GM19452 (cell line): ENCODE data around the gene DMXL1.

Experiments used
- ATAC-seq: cut with Tn5 transposase; IDR thresholded peaks from one replicate; pipeline ENCODE4 v1.9.1; 2021; ENCODE audit not compliant: unreplicated experiment

The DMXL1 gene

GRCh38 chr5:119264186-119264585 is 193.3 kb downstream of the DMXL1 start:
- ATAC-seq, result no peak

GRCh38 chr5:119267958-119268386 is 197.1 kb downstream of the DMXL1 start:
- peak; percentile 78 for ATAC-seq

GRCh38 chr5:119268387-119269060 is 197.6 kb downstream of the DMXL1 start:
- peak; percentile 81 for ATAC-seq

- peak; percentile 5 for ATAC-seq
Observed at GRCh38 chr5:119269061-119269944, 198.4 kb downstream of the DMXL1 start.

- ATAC-seq, result no peak
Observed at GRCh38 chr5:119270121-119270565, 199.3 kb downstream of the DMXL1 start.

GRCh38 chr5:119270960-119271757 is 200.3 kb downstream of the DMXL1 start:
- no peak for ATAC-seq

GRCh38 chr5:119271758-119272730 is 201.2 kb downstream of the DMXL1 start:
- ATAC-seq, result no peak

- no peak for ATAC-seq
Observed at GRCh38 chr5:119273391-119273839, 202.5 kb downstream of the DMXL1 start.

- ATAC-seq, result no peak
Observed at GRCh38 chr5:119274030-119274766, 203.3 kb downstream of the DMXL1 start.

GRCh38 chr5:119274767-119275130 is 203.9 kb downstream of the DMXL1 start:
- ATAC-seq, result peak; percentile 42

- ATAC-seq, result peak; percentile 12
Observed at GRCh38 chr5:119275146-119275545, 204.3 kb downstream of the DMXL1 start.

GRCh38 chr5:119275601-119276173 is 204.8 kb downstream of the DMXL1 start:
- peak; percentile 76 for ATAC-seq

- no peak for ATAC-seq
Observed at GRCh38 chr5:119276978-119277377, 206.1 kb downstream of the DMXL1 start.

- no peak for ATAC-seq
Observed at GRCh38 chr5:119279093-119279492, 208.2 kb downstream of the DMXL1 start.

GRCh38 chr5:119280380-119280779 is 209.5 kb downstream of the DMXL1 start:
- no peak for ATAC-seq

GRCh38 chr5:119282628-119283027 is 211.7 kb downstream of the DMXL1 start:
- ATAC-seq, result no peak

GRCh38 chr5:119284031-119284430 is 213.1 kb downstream of the DMXL1 start:
- ATAC-seq, result no peak

- ATAC-seq, result no peak
Observed at GRCh38 chr5:119285070-119285916, 214.4 kb downstream of the DMXL1 start.
